Left kidney (tissue), 2 donors: ENCODE results near the gene HPCAL1. TPM values are rescaled to one million over a fixed set of nuclear protein-coding genes. Genes with fewer than 3 reads are reported as not detected.
A peak's percentile ranks its signal among the peaks of the same experiment; 100 is the strongest.
"Not testable (repeated sequence)": the region's sequence is repeated elsewhere in the genome, so short reads cannot be mapped to it uniquely, and the experiment has no call there.

ENCODE experiments used
- DNase-seq: peaks from one replicate; pipeline ENCODE4 v3.0.0-alpha.2; 2013
- polyA plus RNA-seq: library from polyadenylated mRNA; unstranded; fragments of 120-200 nt; gene quantifications from one replicate; pipeline ENCODE4 v1.2.1, GENCODE V29; 2013; ENCODE audit not compliant: insufficient read length

HPCAL1 gene
- polyA plus RNA-seq, 1 donor = 22.7 TPM

GRCh38 chr2:10439971-10440370, 137.3 kb downstream of the HPCAL1 start:
- DNase-seq = no peak

DNA sequence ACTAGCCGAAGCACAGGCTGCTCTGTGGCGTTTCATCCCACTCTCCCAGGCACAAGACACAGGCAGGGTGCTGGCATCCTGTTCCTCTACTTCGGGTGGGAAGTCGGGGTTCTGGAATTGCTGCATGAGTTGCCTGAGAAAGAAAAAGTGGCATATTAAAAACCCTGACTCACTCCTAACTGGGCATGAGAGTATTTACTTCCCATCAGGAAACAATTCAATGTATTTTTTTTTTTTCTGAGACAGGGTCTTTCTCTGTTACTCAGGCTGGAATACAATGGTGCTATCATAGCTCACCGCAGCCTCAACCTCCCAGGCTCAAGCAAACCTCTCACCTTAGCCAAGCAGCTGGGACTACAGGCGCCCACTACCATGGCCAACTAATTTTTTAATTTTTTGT, 138.0 kb downstream of the HPCAL1 start:
- DNase-seq = no peak

GRCh38 chr2:10441948-10442347, 139.2 kb downstream of the HPCAL1 start:
- no peak for DNase-seq

DNA sequence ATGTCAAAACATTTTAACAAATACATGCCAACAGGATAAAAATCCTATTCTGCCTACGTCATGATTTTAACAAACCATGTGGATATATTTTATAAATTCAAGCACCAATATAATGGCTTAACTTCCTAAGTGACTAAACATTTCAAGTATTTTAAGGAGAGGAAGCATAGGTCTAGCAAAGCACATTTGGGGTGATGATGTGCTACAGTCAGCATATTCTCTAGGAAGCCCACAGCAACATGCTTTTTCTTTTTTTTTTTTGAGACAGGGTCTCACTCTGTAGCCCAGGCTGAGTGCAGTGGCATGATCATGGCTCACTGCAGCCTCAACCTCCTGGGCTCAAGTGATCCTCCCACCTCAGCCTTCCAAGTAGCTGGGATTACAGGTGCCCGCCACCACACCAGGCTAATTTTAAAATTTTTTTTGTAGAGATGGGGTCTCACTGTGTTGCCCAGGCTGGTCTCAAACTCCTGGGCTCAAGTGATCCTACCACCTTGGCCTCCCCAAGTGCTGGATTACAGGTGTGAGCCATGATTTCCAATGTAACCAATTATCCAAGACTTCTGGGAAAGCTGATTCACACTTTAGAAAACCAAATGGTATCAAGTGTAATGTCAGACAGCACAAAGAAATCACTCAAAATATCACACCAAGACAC, 139.9 kb downstream of the HPCAL1 start:
- DNase-seq = not testable (repeated sequence)

DNA sequence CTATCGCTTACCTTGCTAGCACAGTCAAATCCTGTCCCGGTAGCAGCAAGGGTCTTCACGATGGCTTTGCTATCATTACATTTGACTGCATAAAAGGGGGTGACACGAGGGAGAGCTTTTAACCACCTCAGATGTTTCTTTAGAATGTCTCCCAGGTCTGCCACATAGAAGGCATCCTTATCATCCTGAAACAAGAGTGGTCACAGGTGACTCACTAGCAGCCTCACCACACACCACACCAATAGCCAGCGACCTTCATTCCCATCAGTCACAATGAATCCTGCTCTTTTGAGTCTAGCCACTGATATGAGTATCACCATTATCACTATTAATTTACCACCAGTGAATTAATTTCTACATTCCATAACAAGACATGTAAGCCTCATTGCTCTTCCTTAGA, 141.8 kb downstream of the HPCAL1 start:
- no peak for DNase-seq

DNA sequence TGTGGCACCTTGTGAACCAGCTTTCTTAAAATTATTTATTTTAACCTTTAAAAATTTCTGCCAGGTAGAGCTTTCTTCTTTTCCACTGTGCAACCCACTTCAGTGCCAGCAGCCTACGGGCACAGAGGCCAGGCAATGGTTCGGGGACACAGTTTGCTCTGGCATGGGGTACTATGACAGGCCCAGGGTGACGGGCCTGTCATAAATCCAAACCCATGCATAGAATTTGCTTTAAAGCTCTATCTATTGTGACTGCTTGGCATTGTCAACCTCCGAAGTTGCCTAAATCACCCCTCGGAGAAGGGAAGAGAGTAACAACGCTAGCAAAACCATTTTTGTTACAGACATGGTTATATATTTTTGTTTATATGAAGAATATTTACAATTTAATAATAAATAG, 143.9 kb downstream of the HPCAL1 start:
- no peak for DNase-seq

GRCh38 chr2:10447300-10447894, 144.7 kb downstream of the HPCAL1 start:
- no peak for DNase-seq

DNA sequence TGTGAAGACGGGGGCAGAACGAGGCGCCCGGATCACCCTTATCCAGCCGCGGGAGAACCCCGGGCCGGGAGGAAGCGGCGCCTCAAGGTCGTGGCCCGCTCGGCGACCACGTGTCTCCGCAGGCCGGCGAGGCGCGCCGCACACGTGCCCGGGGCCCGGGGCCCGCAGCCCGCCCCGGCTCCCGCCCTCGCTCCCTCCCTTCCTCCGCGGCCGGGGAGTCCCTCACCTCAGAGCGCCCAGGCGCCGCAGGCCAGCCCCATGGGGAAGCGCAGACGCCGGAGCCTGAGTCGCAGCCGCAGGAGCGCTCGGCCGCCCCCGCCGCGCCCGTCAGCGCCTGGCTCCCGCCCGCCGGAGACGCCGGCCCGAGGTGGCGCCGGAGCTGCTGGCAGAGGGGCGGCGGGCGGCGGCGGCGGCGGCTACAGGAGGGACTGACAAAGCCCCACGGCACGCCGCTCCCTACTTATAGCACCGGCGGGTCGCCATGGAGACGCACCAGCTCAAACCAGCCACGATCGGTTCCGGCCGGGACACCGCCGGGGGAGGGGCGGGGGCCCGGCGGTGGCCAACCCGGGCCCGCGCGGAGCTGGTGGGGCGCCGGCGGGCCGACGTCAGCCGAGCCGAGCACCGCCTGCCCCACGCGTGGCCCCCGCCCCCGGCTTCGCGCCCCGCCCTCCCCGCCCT, 145.3 kb downstream of the HPCAL1 start, which contains the start of gene ODC1:
ODC1 (minus strand) TSS at position 433 of the 681 bp plus-strand sequence. CDS start 3,295 bp downstream, outside the sequence.
- DNase-seq = peak; percentile 92

GRCh38 chr2:10448576-10449485, 146.1 kb downstream of the HPCAL1 start:
- DNase-seq = peak; percentile 85

DNA sequence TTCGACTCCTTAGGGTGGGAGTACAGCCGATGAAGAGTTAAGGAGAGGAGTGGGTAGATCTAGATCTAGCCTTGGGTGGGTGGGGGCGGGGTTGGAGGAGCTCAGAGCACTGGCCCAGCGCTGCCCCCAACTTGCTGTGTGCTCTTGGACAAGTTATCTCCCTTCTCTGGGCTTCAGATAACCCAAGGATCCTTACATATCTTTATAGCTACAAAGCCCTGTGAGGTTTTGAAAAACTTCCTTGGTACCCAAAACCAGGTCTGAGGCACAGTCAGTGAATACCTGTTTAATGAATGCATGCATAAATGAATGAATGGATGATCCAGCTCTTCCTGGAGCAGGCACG, 146.8 kb downstream of the HPCAL1 start:
- DNase-seq = no peak

- DNase-seq = no peak
These were observed 147.4 kb downstream of the HPCAL1 start for GRCh38 chr2:10449838-10450691.

DNA sequence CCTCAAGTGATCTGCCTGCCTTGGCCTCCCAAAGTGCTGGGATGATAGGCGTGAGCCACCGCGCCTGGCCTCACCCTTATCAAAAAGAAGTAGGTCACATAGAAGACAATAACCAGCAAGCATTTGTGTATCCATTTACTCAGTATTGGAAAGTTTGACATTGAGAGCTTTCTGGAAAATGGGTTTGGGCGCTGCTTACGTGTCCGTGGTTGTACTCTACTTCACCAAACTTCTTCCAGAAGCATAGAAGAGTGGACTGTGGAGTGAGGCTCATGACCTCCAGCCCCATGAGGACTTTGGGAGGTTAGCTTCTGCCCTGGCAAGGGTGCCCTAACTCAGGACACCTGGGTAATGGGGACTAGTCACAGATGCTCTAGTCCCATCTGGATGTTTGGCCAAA, 149.1 kb downstream of the HPCAL1 start:
- DNase-seq = no peak

GRCh38 chr2:10452312-10452711, 149.6 kb downstream of the HPCAL1 start:
- no peak for DNase-seq

GRCh38 chr2:10452956-10453904, 150.5 kb downstream of the HPCAL1 start:
- DNase-seq = no peak

- DNase-seq = no peak
These were observed 151.2 kb downstream of the HPCAL1 start for GRCh38 chr2:10453905-10454298.

- DNase-seq = no peak
These were observed 151.8 kb downstream of the HPCAL1 start for GRCh38 chr2:10454505-10454904.

DNA sequence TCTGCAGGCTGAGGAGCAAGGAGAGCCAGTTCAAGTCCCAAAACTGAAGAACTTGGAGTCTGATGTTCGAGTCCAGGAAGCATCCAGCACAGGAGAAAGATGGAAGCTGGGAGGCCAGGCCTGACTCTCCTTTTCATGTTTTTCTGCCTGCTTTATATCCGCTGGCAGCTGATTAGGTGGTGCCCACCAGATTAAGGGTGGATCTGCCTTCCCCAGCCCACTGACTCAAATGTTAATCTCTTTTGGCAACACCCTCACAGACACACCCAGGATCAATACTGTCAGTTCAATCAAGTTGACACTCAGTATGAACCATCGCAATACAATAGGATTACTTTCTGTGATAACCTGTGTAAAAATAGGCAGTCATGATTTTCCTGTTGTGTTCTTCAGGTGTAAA, 154.5 kb downstream of the HPCAL1 start:
- not testable (repeated sequence) for DNase-seq

GRCh38 chr2:10457846-10458598, 155.3 kb downstream of the HPCAL1 start:
- DNase-seq = no peak

DNA sequence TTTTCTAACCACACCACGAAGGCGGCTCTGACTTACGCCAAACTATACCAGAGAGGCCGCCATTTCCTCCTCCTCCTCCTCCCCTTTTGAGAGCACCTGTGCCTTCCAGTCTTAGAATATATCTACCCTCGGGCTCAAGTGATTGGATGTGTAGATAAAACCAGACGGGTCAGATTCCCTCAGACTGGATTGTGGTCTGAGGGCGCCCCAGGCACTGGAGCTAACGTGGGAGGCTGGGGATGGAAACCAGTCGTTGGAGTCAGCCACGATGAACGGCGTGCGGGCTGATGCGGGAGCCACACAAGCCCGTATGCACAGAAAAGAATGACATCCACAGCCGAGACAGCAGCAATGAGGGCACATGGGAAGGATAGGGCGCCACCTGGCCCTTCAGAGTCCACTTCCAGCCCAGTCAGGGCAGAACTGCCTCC, 157.7 kb downstream of the HPCAL1 start:
- no peak for DNase-seq
